Hypothalamus (tissue), 51 donors: ENCODE measurements around the gene ARHGEF39.

ENCODE experiments used
- DNase-seq, 51 donors: peaks; one replicate each; lab custom pipeline; 2025; lab: John Stamatoyannopoulos, UW

Gene ARHGEF39, protein sequence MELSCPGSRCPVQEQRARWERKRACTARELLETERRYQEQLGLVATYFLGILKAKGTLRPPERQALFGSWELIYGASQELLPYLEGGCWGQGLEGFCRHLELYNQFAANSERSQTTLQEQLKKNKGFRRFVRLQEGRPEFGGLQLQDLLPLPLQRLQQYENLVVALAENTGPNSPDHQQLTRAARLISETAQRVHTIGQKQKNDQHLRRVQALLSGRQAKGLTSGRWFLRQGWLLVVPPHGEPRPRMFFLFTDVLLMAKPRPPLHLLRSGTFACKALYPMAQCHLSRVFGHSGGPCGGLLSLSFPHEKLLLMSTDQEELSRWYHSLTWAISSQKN

DNA sequence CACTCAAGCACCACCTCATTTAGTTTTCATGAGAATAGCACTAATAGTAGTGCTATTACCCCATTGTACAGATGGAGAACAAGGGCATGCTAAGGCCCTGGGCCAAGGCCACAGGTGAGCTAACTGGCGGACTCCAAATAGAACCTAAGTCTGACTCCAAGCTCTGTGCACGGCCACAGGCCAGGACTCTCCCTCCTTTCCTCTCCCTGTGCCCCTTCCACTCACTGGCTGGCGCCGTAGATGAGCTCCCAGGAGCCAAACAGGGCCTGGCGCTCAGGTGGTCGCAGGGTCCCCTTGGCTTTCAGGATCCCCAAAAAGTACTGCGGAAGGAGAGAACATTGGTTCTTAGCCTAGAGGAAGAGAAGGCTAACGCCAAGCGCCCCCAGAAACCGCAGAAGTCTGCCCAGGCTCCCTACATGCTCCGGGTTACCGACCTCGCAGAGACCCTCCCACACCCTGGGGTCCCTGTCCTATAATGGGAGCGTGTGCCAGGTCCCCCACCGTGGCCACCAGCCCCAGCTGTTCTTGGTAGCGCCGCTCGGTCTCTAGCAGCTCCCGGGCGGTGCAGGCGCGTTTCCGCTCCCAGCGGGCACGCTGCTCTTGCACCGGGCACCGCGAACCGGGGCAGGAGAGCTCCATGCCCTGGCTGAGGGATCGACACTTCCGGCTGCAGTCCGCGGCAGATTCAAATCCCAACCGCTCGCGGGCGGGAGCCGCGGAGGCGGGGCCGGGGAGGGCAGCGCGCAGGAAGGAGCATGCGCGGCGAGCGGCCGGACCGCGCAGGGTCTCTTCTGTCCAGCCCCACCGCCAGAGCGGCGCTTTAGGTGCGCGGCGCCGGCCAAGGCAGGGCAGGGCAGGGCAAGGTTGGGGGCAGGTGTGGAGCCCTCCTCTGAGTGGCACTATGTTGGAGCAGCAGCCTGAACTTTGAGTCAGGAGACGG, at the start of gene ARHGEF39:
Gene ARHGEF39, minus strand, starts transcription at position 665 of the 940 bp plus-strand sequence. Its CDS starts 26 bp downstream, at position 639.
- DNase-seq: peak in 47 of 51 donors; percentile 14 to 80 (median 54)

DNA sequence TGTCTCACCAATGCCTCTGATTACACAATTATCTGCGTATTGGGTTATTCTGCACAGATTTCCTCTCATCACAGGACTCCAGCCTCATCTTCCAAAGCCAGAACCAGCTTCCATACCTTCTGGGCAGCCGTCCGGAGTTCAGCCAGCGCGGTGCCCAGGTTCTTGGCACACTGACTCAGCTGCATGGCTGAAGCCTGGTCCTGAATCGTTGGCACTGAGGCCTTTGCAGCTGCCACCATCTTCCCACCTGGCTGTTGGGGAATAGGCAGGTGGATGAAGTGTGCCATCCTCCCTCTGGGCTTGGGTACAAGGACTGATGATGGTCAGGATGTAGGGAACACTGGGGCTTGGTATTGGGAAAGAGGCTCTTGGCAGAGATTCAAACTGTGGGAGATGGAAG, 49.1 kb upstream of the ARHGEF39 start:
- DNase-seq: no peak

DNA sequence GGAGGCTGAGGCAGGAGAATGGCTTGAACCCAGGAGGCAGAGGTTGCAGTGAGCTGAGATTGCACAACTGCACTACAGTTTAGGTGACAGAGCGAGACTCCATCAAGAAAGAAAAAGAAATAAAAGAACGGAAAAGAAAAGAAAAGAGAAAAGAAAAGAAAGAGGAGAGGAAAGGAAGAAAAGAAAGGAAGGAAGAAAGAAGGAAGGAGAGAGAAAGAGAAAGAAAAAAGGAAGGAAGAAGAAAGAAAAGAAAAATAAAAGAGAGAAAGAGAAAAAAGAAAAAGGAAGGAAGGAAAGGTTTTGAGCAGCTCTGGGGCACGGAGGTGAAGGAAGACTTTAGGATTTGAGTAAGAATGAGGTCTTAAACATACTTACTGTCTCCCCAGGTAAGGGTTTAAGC, 48.6 kb upstream of the ARHGEF39 start:
- DNase-seq: no peak

DNA sequence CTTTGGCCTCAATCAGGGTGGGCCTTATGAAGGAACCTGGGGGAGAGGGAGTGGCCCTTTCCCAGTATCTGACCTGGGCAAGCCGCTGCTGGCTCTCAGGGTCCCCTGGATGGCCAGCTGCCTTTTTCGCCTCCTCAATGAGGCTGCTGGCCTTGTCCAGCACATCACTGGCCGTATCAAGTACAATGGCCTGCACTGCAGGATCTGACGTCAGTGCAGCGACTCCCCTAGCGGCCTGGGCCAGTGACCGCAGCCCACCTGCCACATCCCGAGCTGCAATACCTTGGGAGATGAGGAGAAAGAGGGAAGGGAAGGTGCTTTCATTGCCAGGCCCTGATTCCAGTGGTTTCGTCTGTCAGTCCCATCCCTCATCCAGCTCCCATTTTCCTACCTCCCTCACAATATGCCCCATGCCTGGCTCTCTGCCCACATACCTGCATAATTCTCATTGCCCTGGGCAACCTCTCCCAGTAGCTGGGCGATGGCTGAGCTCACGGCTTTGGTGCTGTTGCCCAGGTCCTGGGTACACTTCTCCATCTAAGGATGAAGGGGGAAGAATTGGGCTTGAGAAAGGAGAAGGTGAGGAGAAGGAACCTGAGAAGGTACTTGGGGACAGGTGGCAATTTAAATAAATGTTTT, 47.9 kb upstream of the ARHGEF39 start:
- no peak for DNase-seq

DNA sequence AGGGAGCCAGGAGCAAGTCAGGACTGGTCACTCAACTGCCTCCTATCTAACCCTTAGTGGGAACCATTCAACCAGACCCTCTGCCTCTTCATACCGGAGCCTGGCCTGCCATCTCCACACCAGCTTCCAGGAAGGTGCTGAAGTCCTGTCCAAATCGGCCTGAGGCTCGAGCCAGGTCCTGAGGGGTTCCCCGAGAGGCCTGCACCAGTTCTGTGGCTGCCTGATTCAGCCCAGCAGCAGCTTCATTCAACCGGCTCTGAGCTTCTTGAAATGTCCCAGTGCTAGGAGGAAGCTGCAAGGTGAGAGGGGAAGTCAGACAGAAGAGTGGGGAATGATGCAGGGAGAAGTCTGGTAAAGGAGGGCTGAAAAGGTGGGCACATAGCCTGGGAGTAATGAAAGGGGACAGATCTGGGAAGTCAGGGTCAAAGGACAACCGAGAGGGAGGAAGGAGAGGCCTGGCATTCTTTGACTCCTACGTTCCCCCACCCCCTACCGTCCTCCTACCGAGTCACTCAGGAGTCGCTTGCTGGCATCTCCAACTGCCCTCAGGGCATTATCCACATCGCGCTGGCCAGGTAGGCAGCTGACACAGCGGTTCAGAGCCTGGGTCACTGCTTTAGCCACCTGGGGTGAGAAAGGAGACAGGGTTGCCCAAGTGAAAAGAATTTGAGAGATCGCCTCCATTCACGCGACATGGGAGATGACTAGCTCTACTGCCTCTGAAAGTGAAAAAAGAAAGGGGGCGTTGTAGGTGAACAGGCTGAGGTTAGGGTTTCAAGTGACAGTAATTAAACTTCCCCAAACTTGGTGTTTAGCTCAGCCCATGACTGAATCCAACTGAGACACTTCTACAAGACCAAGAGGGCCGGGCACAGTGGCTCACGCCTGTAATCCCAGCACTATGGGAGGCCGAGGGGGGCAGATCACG, 46.8 kb upstream of the ARHGEF39 start:
- DNase-seq: no peak

DNA sequence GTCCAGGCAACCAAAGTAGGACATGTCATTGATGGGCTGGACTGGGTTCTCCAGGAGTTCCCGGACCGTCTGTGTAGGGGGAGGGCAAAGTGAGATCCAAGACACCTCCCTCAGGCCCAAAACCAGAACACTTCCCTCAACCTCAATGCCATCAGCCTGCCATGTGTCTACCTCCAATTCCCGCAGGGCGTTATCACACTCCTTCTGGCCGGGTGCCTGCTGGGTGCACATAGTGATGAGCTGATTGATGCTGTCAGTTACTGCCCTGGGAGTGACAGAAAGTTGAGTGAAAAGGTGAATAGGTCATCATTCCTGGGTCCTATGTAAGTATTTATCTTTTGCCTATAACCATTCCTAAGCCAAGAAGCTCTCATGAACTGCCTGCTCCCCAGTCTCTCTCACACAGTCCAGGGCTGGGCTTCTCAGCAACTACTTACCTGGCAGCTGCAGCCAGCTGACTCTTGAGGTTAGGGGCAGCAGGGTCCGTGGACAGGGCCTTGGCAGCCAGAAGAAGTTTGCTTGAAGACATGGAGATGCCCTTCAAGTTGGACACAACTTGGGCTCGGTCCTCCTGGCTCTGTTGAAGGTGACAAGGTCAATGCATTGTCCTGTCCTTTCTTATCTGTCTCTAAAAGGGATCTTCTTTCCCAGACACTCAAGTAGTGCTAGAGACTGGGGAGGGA, 46.0 kb upstream of the ARHGEF39 start:
- no peak for DNase-seq

DNA sequence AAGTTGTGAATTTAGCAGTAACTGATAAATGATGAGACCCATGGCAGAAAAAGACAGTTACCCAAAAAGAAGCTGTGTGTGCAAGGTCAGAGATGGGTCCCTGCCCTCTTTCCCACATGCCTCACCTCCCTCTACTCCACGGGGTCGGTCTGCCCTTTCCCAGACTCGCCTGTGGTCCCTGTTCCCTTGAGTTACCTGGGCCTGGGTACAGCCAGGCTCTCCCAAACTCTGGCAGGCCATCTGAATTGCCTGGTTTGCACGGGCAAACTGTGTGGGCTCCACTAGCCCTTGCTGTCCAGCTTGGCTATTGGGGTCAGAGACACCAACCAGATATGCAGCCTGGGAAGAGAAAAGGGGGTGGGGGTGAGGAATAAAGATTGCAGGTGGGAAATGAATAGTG, 43.2 kb upstream of the ARHGEF39 start:
- no peak for DNase-seq

DNA sequence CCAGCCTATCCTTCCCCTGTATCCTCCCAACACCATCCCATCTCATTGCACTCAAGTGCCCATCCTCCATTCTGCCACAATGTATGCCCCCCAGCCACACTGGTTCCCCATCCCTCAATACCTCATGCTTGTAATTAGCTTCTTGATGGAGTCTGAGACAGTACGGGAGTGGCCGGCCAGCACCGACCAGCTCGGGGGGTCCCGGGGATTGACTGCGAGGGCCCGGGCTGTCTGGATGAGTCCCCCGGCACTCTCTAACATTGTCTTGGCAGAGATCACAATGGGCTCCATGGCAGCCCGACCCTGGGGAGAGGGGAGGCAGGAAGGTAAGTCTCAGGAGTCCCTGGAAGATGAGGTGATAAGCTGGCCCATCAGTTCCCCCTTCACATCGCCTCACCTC, 42.0 kb upstream of the ARHGEF39 start:
- DNase-seq: no peak

DNA sequence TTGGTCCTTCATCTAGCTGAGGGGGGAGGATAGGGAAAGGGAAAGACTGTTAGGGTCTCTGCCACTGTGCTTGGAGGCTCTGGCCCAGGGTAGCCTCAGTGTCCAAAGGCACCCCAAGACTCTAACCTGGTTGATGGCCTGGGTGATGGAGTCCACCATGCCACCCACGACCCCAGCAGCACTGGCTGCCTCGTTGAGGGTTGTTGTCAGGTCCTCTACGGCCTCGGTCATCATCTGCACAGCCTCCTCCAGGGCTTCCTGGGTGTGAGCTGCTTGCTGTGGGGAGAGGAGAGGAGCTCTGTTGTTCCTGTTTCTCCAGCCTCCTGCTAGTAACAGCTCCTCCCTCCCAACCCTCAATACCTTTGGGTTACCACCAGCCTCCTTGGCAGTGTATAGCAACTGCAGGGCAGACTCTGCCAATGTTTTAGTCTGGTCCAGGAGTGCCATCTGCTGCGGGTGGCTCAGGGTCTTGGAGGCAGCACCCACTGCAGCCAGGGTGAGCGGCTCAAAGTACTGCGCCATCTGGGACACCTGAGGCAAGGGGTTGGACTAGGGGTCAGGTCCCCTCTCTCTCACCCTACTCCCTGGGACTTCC, 40.9 kb upstream of the ARHGEF39 start:
- DNase-seq: no peak

DNA sequence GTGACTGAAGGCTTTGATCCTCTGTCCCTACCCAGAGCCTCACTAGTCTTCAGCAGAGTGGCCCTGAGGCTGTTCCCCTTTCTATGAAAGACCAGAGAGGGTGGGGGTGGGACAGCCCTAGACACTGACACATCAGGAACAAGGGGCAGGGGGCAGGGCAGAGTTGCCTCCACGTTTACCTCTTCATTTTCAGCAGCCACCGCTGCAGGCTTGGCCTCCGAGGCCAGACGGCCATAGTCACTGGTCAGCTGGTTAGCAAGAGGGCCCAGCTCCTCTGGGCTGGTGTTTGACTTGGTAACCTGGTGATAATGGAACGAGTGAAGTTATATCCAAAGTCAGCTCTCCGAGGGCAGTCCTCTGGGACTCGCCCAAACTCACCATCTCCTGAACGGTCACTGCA, 40.4 kb upstream of the ARHGEF39 start:
- DNase-seq: no peak

DNA sequence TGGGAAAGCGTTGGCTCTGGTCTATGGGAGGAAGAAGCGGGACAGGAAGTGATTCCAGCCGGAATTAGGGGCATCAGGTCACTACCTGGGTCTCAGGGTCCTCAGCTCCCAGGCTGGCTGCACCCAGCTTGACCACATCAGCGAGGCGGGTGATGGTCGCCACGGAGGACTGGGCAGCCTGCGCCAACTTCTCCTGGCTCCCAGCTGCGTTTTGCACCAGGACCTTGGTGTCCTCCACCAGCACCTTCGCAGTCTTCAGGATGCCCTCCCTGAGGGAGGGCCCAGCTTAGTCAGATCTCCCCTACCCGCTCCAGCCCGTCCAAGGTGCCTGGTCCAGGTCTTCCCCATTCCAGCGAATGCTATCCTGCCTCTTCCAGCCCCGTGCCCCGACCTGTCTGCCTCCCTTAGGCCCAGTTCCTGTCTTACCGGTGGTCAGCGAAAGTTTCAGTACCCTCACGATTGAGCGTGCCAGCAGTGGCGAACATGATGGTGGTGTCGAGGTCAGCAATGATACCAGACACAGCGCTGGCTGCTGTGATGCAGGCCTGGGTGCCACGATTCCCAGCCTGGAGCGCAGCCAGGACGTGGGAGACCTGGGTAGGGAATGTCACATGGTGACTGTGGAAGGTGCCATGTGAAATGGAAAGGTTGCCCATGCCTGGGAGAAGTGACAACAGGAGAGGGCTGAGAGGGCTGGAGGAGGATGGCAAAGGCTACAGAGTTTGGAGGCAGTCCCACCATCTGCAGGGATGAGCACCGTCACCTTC, 39.1 kb upstream of the ARHGEF39 start:
- no peak for DNase-seq

DNA sequence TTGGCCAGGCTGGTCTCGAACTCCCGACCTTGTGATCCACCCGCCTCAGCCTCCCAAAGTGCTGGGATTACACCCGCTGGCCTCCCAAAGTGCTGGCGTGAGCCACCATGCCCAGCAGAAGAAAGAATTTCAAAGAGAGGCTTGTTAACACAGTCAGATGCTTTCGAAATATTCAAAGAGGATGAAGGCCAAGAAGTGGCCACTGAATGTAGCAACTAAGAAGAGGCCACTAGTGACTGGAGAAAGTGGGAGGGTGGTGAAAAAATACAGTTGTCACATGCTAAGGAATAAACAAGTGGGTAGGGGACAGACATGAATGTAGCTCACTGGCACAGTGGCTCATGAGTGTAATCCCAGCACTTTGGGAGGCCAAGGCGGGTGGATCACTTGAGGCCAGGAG, 37.7 kb upstream of the ARHGEF39 start:
- DNase-seq: no peak

DNA sequence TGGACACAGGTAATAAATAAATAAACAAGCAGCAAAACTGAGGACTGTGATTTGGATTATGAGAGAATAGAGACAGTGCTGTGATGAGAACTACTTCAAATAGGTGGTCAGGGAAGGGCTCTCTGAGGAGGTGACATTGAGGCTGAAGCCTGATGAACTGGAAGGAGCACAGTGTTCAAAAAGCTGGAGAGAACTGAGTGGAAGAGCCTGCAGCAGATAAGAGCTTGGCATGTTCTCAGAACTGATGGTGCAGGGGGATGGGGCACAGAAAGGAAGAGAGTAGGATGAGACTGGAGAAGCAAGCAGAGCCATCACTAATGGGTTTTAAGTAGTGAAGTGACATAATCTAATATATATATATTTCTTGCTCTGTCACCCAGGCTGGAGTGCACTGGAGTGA, 35.9 kb upstream of the ARHGEF39 start:
- no peak for DNase-seq

DNA sequence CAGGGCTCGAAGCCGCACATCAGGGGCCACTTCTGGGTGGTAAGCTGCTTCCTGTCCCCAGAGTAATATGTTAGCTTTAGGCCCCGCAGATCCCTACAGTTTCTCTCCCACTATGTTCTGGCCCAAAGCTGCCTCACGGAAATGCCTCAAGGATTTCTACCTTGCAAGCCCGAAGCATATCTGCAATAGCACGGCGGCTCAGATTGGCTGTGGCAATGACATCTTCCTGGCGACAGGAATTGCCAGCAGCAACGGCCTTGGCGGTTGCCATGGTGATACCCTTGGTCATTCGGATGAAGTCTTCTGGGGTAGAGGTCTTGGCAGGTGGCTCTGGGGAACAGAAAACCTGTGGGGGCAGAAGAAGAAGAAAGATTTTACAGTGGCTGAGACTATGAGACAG, 35.0 kb upstream of the ARHGEF39 start:
- peak in 15 of 51 donors; percentile 4 to 66 (median 22) for DNase-seq

DNA sequence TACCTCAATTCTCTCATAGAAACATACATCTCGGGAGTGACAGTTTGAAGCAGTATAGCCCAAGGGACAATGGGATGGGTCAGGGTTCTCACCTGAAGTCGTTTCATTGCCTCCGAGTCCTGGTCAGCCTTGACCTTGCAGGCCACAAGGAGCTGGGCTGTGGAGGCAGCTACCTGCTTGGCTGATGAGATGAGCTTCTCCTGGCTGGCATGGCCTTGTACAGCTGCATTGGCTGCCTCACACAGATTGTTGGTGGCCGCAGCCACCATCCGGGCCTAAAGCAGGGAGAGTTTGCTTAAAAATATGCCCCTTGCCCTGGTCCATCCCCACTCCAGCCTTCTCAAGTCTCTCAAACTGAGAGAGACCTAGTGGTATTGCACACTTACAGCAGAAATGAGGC, 33.2 kb upstream of the ARHGEF39 start:
- no peak for DNase-seq

DNA sequence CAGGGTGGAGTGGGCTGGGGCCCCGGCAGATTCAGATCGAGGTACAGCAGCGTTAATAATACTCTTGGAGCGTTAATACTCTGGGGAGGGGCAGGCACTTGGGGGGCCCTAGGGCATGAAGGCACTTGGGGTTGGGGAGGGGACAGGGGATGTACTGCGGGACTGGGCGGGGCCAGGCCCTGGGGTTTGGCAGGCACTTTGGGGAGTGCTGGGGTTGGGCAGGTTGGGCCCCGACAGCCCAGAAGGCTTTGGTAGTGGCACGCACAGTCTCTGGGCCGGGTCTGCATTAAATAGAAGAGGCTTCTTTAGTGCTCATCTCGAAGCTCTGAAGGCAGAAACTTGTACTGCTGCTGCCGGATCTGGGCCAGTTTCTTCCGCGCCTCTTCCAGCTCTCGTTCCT, 32.5 kb upstream of the ARHGEF39 start:
- DNase-seq: no peak

DNA sequence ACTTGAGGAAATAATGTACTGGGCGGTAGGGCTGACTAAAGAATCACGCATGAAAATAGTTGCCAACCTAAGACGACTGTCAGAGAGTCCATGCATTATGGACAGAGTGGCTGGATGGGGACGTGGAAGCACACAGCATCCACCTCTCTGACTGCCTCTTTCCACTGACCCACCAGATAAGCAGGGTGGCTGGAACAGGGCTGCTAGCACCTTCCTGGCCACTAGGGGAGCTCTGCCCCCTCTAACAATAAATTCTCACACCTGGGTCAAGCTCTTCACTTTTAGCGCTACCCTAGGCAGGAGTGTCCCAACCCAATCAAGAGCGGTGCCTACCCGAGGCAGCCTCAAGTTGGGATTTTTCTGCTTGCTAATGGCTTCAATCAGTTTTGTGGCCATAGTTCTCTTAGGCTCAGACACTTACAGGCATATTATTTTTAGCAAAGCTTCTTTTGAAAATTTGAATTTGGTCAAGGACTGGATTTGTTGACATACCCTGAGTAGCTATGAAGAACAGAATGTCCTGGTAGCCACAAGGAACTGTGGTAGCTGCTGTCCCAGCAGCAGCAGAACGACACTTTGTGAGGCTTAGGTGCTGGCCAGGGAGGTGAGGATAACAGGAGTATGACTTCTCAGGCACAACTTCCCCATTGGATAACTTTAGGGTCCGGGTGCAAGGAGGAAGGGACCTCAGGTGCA, 31.7 kb upstream of the ARHGEF39 start:
- peak in 20 of 51 donors; percentile 4 to 37 (median 24) for DNase-seq

DNA sequence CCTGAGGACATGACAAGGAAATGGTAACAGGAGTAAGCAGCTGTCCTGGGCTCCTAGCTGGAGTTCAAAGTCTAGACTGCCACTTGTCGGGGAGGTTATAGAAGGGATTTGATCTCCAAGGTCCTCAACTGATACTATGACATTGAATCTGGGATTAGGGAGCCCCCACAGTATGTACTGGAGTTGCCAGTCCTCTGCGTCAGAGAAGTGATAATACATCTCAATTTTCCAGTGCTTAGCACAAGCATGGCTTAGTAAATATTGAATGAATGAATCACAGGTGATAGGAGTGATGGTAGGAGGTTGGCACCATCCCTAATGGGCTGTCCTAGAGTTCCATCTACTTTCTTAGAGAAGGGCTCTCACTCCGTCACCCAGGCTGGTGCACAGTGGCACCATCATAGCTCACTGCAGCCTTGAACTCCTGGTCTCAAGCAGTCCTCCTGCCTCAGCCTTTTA, 31.0 kb upstream of the ARHGEF39 start:
- DNase-seq: no peak
